Stimulated activated CD4-positive, alpha-beta T cell treated with anti-CD3 and anti-CD28 coated beads, TNF-alpha, amount 100 ng/mL, for 1 hour (primary cell): Measurements from ENCODE around the gene BLOC1S4.

ENCODE experiments used
- DNase-seq, 3 donors: peaks; one replicate each; pipeline ENCODE4 v3.0.0-alpha.2; 2020; ENCODE audit warnings: low read depth in 3 of 3, low spot score in 1 of 3

The BLOC1S4 gene

GRCh38 chr4:6761649-6762615 is 46.0 kb downstream of the BLOC1S4 start:
- DNase-seq, result no peak

- DNase-seq, result no peak
Observed at GRCh38 chr4:6763330-6763851, 47.4 kb downstream of the BLOC1S4 start.

- no peak for DNase-seq
Observed at GRCh38 chr4:6764976-6765620, 49.1 kb downstream of the BLOC1S4 start.

GRCh38 chr4:6765703-6766102 is 49.7 kb downstream of the BLOC1S4 start:
- no peak for DNase-seq
